GM19463 (cell line): ENCODE data around the gene RNGTT.
A peak's percentile ranks its signal among the peaks of the same experiment; 100 is the strongest.
"Not testable (repeated sequence)": the region's sequence is repeated elsewhere in the genome, so short reads cannot be mapped to it uniquely, and the experiment has no call there.

Source experiments
- ATAC-seq: cut with Tn5 transposase; IDR thresholded peaks from one replicate; pipeline ENCODE4 v1.9.1; 2021; ENCODE audit warnings: mild to moderate bottlenecking, moderate library complexity; ENCODE audit not compliant: unreplicated experiment

Gene RNGTT

GRCh38 chr6:88963139-88964090 is at the start of gene RNGTT:
RNGTT (minus strand) TSS chr6:88963618; CDS start chr6:88963409, 209 bp downstream.
- peak; percentile 99 for ATAC-seq

- ATAC-seq = no peak
Measured at GRCh38 chr6:89011436-89011835, 48.0 kb upstream of the RNGTT start.

GRCh38 chr6:89010825-89011224 is 47.4 kb upstream of the RNGTT start:
- ATAC-seq = no peak

- no peak for ATAC-seq
Measured at GRCh38 chr6:89009624-89010059, 46.2 kb upstream of the RNGTT start.

GRCh38 chr6:89008815-89009374 is 45.5 kb upstream of the RNGTT start:
- ATAC-seq = no peak

GRCh38 chr6:89008001-89008814 is 44.8 kb upstream of the RNGTT start:
- no peak for ATAC-seq

- ATAC-seq = no peak
Measured at GRCh38 chr6:89007209-89008000, 44.0 kb upstream of the RNGTT start.

GRCh38 chr6:89002523-89002922 is 39.1 kb upstream of the RNGTT start:
- ATAC-seq = no peak

GRCh38 chr6:88997327-88997726 is 33.9 kb upstream of the RNGTT start:
- no peak for ATAC-seq

- ATAC-seq = no peak
Measured at GRCh38 chr6:88992741-88993552, 29.5 kb upstream of the RNGTT start.

- no peak for ATAC-seq
Measured at GRCh38 chr6:88989215-88989614, 25.8 kb upstream of the RNGTT start.

- no peak for ATAC-seq
Measured at GRCh38 chr6:88987922-88988321, 24.5 kb upstream of the RNGTT start.

- no peak for ATAC-seq
Measured at GRCh38 chr6:88985901-88986300, 22.5 kb upstream of the RNGTT start.

- ATAC-seq = no peak
Measured at GRCh38 chr6:88984606-88985005, 21.2 kb upstream of the RNGTT start.

GRCh38 chr6:88984152-88984551 is 20.7 kb upstream of the RNGTT start:
- ATAC-seq = no peak

- no peak for ATAC-seq
Measured at GRCh38 chr6:88983532-88983931, 20.1 kb upstream of the RNGTT start.

GRCh38 chr6:88983129-88983528 is 19.7 kb upstream of the RNGTT start:
- ATAC-seq = not testable (repeated sequence)

- ATAC-seq = peak; percentile 45
Measured at GRCh38 chr6:88982720-88983119, 19.3 kb upstream of the RNGTT start.

GRCh38 chr6:88975369-88975768 is 12.0 kb upstream of the RNGTT start:
- no peak for ATAC-seq
